Thyroid gland (tissue), 4 donors: ENCODE data around the gene PSMD10. TPM values are rescaled to one million over a fixed set of nuclear protein-coding genes. Genes with fewer than 3 reads are reported as not detected.

ENCODE experiments used
- DNase-seq, 2 donors: peaks; one replicate each; pipeline ENCODE4 v3.0.0-alpha.2; 2019
- H3K27ac ChIP-seq, 3 donors: fragments of 200-600 bp; sonication (generic); 1 replicate in 2 of 3; 2 replicates in 1 of 3; pipeline ENCODE4 v1.5.1; 2016 to 2019; ENCODE audit warnings: mild to moderate bottlenecking in 1 of 3, moderate library complexity in 1 of 3
- H3K27me3 ChIP-seq: fragments of 200-600 bp; sonication (generic); one replicate; pipeline ENCODE4 v1.5.1; 2019
- H3K36me3 ChIP-seq, 2 donors: fragments of 200-600 bp; sonication (generic); one replicate each; pipeline ENCODE4 v1.5.1; 2016 to 2019
- H3K4me1 ChIP-seq, 2 donors: fragments of 200-600 bp; sonication (generic); one replicate each; pipeline ENCODE4 v1.5.1; 2017 to 2019
- H3K4me3 ChIP-seq, 3 donors: fragments of 200-600 bp; sonication (generic); replicated peaks in 1 of 3; 1 replicate in 2 of 3; 2 replicates in 1 of 3; pipeline ENCODE4 v1.5.1; 2016; ENCODE audit warnings: mild to moderate bottlenecking in 1 of 3
- H3K9me3 ChIP-seq: fragments of 200-600 bp; sonication (generic); one replicate; pipeline ENCODE4 v1.5.1; 2017
- POLR2A ChIP-seq, 2 donors: fragments of 450-650 bp; IDR thresholded peaks; one replicate each; pipeline ENCODE4 v1.6.1; 2017; ENCODE audit warnings: antibody characterized with exemption in 2 of 2, mild to moderate bottlenecking in 2 of 2, moderate library complexity in 1 of 2
- WGBS, 2 donors: methylation state at CpG; one replicate each; pipeline ENCODE4 v1.1.5; 2017; 5-methylcytosine and 5-hydroxymethylcytosine counted together
- intact Hi-C: fragments of 100-400 bp; cut with DNase I; formaldehyde crosslinking; loops from one replicate; pipeline ENCODE4 v1.15.1; 2023
- total RNA-seq, 4 donors: library from RNA; depleted of rRNA; stranded (reverse); fragments of >200 nt; gene quantifications; one replicate each; pipeline ENCODE4 v1.2.3, GENCODE V29; 2016
- TF ChIP-seq, protein P1 (sequence below), 6 experiments: fragments of 200-600 bp in 3 of 6; fragments of 450-650 bp in 3 of 6; sonication (generic) in 3 of 6; IDR thresholded peaks; one replicate each; pipeline ENCODE4 v1.5.1; 2016 to 2019; ENCODE audit warnings: antibody characterized with exemption in 6 of 6, mild to moderate bottlenecking in 2 of 6, inconsistent platforms in 1 of 6, moderate library complexity in 1 of 6

PSMD10 gene
- total RNA-seq, 4 donors from 2014 or later, result 43.6 to 45.6 (median 44.2) TPM

DNA sequence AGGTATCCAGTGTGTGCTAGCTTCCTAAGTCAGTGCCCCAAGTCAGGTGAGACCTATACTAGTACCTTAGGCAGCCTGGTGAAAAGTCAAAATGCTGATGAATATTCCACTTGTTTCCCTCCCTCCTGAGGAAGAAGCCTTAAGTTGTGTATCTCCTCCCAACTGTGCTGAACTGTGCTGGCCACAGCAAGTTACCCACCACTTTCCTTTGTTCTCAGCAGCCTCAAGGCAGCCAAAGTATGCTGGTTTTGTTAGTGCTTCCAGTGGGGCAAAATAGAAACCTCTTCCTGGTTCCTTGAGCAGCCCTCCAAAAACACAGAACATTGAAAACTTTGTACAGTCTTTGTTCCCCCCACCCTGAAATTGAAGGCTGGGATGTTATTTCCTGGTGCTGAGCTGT, 14.1 kb upstream of the PSMD10 start:
- TF ChIP-seq POLR2A (IDR thresholded peaks at IDR 0.05), result no peak
- TF ChIP-seq, protein P1, sequence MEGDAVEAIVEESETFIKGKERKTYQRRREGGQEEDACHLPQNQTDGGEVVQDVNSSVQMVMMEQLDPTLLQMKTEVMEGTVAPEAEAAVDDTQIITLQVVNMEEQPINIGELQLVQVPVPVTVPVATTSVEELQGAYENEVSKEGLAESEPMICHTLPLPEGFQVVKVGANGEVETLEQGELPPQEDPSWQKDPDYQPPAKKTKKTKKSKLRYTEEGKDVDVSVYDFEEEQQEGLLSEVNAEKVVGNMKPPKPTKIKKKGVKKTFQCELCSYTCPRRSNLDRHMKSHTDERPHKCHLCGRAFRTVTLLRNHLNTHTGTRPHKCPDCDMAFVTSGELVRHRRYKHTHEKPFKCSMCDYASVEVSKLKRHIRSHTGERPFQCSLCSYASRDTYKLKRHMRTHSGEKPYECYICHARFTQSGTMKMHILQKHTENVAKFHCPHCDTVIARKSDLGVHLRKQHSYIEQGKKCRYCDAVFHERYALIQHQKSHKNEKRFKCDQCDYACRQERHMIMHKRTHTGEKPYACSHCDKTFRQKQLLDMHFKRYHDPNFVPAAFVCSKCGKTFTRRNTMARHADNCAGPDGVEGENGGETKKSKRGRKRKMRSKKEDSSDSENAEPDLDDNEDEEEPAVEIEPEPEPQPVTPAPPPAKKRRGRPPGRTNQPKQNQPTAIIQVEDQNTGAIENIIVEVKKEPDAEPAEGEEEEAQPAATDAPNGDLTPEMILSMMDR (IDR thresholded peaks at IDR 0.05), result no peak
- intact Hi-C loops, result no loop called here
- no peak for DNase-seq

DNA sequence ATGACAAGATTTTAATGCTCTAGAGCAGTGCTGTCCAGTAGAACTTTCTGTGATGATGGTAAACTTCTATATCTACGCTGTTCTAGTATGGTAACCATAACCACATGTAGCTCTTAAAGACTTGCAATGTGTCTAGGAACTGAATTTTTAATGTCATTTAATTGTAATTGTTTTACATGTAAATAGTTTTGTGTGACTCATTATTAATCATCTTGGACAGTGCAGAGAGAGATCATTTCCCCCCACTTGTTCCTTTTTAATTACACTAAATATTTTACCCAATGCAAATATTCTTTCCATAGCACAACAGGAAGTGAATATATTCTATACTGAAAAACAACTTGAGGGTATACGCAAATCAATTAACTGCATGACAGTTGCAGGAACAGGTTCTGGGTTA, 6.0 kb upstream of the PSMD10 start:
- intact Hi-C loops, result no loop called here
- no peak for DNase-seq
- no peaks in the 10 kb centered on the region for H3K4me1 ChIP-seq
- 93 to 95% methylated on average over 2 of the region's 2 CpGs for WGBS, 2 donors
- no peaks in the 10 kb centered on the region for H3K9me3 ChIP-seq
- H3K4me3 ChIP-seq, result no peak overlapping the region
- H3K27me3 ChIP-seq, result no peaks in the 10 kb centered on the region
- no peak for TF ChIP-seq POLR2A (IDR thresholded peaks at IDR 0.05)
- TF ChIP-seq, protein P1 (IDR thresholded peaks at IDR 0.05), result no peak
- no peaks in the 10 kb centered on the region for H3K36me3 ChIP-seq
- no peak overlapping the region for H3K27ac ChIP-seq

More for the DNA sequence above, 14.1 kb upstream of the PSMD10 start:
- no peak overlapping the region for H3K4me3 ChIP-seq
- no peaks in the 10 kb centered on the region for H3K9me3 ChIP-seq
- no peaks in the 10 kb centered on the region for H3K27me3 ChIP-seq
- no peaks in the 10 kb centered on the region for H3K36me3 ChIP-seq
- no peak overlapping the region for H3K27ac ChIP-seq
- no peaks in the 10 kb centered on the region for H3K4me1 ChIP-seq

DNA sequence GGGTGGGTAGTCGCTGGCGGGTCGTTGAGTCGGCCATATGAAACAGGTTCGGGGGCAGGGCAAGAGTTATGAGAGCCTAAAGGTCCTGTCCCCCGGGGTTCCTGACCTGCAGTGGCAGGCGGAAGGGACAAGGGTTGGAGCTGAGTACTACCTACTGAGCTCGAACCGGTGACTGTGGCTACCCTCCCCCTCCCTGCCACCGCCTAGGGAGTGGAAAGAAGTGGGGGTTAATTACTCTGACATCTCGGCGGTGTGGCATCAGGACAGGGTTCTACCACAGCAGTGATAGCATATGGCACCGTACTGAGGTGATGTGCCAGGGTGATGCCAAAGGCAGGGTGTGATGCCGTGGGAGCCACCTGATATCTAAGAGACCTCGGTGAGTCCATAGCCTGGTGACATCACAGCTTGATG, 543 bp upstream of the PSMD10 start:
- no peaks in the 10 kb centered on the region for H3K27me3 ChIP-seq
- WGBS, 2 donors, result 0 to 1% methylated on average over 5 to 15 of the region's 15 CpGs
- no peaks in the 10 kb centered on the region for H3K36me3 ChIP-seq
- H3K9me3 ChIP-seq, result no peaks in the 10 kb centered on the region
- TF ChIP-seq, protein P1 (IDR thresholded peaks at IDR 0.05), result no peak
- TF ChIP-seq POLR2A (IDR thresholded peaks at IDR 0.05), result no peak
- no peaks in the 10 kb centered on the region for H3K4me1 ChIP-seq
- DNase-seq, result no peak
- intact Hi-C loops, result no loop called here
- H3K27ac ChIP-seq, result peak overlapping the region in 2 of 3 donors; percentile 41 to 51
- peak overlapping the region in 2 of 3 donors; percentile 34 to 47 for H3K4me3 ChIP-seq

DNA sequence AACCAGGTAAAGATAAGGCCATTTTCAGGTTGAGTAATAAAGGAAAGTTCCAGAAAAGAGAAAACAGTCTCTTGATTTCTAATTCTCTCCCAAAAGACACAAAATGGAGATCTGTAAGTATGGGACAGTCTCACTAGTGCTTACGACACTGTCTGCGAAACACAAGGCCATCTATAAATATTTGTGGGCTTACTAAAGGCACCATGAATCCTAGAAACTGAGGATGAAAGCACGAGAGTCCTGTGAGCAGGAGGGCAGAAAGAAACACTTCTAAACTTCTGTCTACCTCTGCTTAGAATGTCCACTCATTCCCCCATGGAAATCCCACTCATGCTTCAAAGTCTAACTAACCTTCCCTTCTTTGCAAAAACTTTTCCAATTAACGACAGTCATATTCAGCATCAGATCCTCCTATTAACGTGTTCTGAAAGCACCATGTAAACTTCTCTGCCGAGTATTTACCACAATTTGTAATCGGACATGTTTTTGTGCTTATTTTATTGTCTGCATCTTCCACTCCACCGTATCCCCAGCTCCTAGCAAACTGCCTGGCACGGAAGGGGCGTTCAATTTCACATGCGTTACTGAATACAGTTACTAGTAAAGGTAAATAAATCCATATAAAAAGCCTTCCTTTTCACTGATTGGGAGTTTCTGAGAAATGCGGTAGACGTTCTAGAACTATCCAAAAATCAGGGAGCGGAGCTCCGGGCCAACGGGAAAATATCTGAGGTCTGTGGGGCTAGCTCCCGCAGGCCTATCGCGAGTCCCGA, 665 bp downstream of the PSMD10 start:
- intact Hi-C loops, result no loop called here
- 2 to 4% methylated on average over 13 to 20 of the region's 20 CpGs for WGBS, 2 donors
- H3K4me1 ChIP-seq, result no peaks in the 10 kb centered on the region

DNA sequence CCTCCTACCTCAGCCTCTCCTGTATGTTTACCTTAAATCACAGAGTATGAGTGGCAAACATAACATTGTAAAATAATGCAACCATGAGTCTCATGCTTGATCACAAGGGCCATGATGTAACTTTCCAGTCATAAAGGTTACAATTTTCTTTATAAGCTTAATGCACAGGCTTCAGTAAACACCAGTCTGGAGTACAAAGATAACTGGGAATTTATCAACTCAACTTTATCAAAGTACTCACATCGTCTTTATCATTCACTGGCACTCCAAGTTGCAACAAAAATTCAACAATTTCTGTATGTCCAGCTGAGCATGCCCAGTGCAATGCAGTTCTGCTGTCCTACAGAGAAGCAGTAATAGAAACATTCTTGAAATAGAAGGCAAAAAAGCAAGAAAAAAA, 2.8 kb downstream of the PSMD10 start:
- no peak for DNase-seq
- H3K27ac ChIP-seq, result no peak overlapping the region
- intact Hi-C loops, result no loop called here
- H3K36me3 ChIP-seq, result peaks cover 0 to 6% of the 10 kb centered on the region in 2 donors
- WGBS, 2 donors, result 87% methylated on average over 1 of the region's 1 CpG
- no peaks in the 10 kb centered on the region for H3K9me3 ChIP-seq
- H3K4me1 ChIP-seq, result no peaks in the 10 kb centered on the region
- TF ChIP-seq POLR2A (IDR thresholded peaks at IDR 0.05), result no peak
- TF ChIP-seq, protein P1 (IDR thresholded peaks at IDR 0.05), result no peak
- no peak overlapping the region for H3K4me3 ChIP-seq
- H3K27me3 ChIP-seq, result no peaks in the 10 kb centered on the region

More for the DNA sequence above, 665 bp downstream of the PSMD10 start:
- TF ChIP-seq, protein P1 (IDR thresholded peaks at IDR 0.05), result no peak
- TF ChIP-seq POLR2A (IDR thresholded peaks at IDR 0.05), result no peak
- DNase-seq, result no peak
- Histone ChIP-seq H3K27me3 (no peaks in the 10 kb centered on the region), H3K9me3 (no peaks in the 10 kb centered on the region), H3K27ac (peak overlapping the region; percentile 46 to 90 (median 56)), H3K4me3 (peak overlapping the region; percentile 15 to 75 (median 32)), H3K36me3 (no peaks in the 10 kb centered on the region)
